GM21825 (cell line): Measurements from ENCODE around the gene GRM1.

Source experiments
- ATAC-seq: cut with Tn5 transposase; IDR thresholded peaks from one replicate; pipeline ENCODE4 v1.9.1; 2021; ENCODE audit warnings: mild to moderate bottlenecking, moderate library complexity; ENCODE audit not compliant: unreplicated experiment

Gene GRM1

DNA sequence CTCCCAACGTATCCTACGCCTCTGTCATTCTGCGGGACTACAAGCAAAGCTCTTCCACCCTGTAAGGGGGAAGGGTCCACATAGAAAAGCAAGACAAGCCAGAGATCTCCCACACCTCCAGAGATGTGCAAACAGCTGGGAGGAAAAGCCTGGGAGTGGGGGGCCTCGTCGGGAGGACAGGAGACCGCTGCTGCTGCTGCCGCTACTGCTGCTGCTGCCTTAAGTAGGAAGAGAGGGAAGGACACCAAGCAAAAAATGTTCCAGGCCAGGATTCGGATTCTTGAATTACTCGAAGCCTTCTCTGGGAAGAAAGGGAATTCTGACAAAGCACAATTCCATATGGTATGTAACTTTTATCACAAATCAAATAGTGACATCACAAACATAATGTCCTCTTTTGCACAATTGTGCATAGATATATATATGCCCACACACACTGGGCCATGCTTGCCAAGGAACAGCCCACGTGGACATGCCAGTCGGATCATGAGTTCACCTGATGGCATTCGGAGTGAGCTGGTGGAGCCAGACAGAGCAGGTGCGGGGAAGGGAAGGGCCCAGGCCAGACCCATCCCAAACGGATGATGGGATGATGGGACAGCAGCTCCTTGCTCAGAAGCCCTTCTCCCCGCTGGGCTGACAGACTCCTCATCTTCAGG is 406.0 kb downstream of the GRM1 start:
- ATAC-seq: no peak

DNA sequence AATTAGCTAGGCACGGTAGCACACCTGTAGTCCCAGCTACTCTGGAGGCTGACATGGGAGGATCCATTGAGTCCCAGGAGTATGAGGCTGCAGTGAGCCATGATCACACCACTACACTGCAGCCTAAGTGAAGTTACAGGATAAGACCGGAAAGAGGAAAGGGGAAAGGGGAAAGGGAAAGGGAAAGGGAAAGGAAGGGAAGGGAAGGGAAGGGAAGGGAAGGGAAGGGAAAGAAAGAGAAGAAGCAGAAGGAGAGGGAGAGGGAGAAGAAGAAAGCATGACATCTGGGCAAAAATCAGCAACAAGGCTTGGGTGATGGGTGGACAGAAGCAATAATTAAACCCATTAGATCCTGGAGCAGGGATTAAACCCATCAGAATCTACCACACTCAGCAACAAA is 413.0 kb downstream of the GRM1 start:
- ATAC-seq: no peak

DNA sequence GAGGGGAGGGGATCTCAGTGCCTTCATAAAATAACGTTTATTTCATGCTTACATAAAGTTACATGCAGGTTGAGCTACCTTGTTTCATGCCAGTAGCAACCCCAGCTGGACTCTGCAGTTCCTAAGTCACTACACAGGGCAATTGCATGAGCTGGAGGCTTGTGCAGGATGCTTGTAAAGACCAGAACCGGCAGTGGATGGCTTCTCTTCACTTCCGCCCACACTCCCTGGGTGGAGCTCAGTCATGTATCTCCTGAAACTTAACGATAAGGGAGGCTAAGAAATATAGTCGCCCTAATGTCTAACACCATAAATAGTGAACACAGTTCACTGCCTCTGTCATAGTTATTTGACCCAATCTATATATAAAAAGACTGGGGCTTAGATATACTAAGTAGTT is 415.3 kb downstream of the GRM1 start:
- ATAC-seq: no peak

DNA sequence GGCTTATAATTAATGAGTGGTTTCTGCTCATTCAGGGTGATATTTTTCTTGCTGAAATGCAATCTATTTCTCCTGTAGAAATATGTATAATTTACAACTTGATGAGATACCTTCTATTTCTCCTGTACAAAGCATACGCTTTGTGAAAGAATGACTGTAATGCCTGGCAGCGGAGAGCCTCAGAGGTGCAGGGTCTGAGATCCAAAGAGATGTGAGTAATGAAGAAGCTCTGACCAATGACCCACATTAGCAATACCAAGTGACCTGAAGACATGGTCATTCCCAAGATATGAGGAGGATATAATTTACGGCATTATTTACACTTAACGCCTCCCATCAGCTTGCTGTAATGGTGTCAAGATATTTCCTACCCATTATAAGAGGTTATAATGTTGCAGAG is 416.4 kb downstream of the GRM1 start:
- no peak for ATAC-seq

DNA sequence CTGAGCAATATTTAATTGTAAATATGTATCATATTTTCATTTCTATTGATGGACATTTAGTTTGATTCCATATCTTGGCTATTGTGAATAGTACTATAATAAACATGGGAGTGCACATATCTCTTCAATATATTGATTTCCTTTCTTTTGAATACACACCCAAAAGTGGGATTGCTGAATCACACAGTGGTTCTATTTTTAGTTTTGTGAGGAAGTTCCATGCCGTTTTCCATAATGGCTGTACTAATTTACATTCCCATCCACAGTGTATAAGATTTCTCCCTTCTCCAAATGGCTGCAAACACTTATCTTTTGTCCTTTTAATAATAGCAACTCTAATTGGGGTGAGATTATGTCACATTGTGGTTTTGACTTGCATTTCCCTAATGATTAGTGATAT is 428.0 kb downstream of the GRM1 start:
- ATAC-seq: no peak

DNA sequence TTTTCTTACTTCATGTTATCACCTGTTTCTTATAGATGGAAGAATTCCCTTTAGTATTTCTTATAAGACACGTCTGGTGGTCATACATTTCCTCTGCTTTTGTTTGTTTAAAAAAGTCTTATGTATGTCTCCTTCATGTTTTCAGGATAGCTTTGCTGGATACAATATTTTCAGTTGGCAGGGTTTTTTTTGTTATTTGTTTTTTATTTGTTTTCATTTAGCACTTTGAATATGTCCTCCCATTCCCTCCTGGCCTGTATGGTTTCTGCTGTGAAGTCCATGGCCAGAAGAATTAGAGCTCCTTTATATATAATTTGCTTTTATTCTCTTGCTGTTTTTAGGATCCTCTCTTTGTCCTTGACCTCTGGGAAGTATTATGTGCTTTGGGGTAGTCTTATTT is 432.1 kb downstream of the GRM1 start:
- no peak for ATAC-seq

DNA sequence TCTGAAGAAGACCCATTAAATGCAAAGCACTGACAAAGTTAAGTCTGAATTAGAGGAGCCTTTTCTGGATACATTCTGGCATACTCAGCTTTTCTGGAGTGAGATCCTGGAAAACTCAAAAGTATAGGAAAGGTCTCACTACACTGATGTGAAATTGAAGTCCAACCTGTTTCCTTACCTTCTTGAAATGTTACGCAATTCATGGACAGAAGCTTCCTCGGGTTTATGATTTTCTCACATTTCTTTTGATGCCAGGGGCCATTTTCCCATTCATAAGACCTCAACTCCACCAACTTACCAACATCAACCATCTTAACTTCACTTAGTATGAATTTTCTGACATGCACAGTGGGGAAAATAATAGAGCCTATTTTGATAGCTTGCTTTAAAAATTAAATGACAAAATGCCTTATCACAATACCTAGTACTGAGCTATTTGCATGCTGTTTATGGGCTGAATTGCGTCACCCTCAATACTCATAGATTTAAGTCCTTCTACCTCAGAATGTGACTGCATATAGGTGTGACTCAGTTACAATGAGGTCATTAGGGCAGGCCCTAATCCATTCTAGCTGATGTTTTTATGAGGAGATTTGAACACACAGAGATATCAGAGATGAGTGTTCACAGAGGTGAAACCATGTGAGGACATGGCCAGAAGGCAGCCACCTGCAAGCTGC is 441.4 kb downstream of the GRM1 start:
- no peak for ATAC-seq

DNA sequence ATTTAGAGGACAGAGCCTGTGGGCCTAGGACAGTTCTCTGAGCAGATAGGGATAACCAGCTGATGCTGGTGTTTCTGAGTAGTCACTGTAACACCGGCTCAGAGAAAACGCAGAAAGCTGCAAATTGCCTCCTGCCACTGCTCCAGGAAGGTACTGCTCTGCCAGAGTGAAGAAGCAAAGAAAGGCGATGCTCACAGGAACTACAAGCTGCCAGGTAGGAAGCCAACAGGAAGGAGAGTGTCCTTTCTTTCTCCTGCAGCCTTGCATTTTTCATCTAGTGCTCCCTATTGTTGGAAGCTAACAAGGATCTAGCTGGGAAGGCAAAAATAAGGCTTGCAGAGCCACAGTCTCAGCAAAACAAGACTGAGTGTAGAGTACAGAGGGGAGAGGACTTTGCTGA is 444.1 kb downstream of the GRM1 start:
- no peak for ATAC-seq

DNA sequence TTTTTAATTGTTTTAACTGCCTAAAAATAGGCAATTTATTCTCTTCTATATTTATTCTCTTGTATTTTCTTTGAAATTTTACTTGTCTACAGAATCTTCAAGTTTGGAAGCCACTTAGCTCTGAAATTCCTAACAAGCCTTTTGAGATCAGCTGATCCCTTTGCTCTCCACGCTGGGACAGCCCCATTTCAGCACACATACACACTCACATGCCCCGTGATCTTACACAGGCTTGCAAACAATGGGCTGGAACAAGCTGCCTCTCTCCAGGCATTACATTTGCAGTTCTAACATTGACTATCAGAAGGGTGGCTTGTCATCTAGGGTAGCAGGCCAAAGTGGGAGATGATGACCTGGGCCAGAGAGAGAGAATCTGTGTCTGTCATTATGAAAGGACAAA is 452.7 kb downstream of the GRM1 start:
- ATAC-seq: no peak

DNA sequence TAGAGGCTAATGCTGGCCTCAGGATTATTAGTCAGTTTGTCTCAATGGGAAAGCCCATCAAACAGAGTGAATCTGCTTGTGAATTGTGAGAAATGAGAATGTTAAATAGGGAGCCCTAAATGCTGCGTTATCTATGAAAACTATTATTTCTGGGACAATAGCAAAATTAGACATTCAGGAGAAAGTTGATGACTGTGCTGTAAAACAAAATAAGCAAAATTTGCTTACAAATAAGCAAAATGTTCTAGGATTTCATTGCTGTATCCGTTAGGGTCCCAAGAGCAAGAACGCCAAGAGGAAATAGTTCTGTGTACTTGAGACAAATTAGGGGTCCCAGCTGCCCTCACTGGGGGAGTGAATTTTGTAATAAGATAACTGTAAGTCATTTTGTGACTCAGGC is 455.5 kb downstream of the GRM1 start:
- ATAC-seq: no peak
